Measurements from ENCODE around the gene EIF4A3. TPM values are rescaled to one million over a fixed set of nuclear protein-coding genes. Genes with fewer than 3 reads are reported as not detected.
"Not testable (repeated sequence)": the region's sequence is repeated elsewhere in the genome, so short reads cannot be mapped to it uniquely, and the experiment has no call there.

EIF4A3 gene
- total RNA-seq, 1 donor from 2014 or later: 76.6 TPM

DNA sequence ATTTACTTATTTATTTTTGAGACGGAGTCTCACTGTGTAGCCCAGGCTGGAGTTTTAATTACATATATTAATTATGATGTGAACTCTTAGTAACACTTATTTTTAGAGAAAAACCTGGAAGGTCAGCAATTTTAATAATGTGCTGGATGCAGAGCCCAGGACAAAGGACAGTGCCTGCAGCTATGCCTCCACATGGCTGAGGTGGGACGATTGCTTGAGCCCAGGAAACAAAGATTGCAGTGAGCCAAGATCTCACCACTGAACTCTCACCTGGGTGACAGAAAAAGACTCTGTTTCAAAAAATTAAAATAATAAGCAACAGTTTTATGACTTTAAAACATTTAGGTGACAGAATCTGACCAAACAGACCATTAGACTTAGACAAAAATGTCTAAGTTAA, 11.9 kb upstream of the EIF4A3 start:
- H3K9me3 Mint-ChIP-seq (ENCODE audit: unreplicated experiment): no peaks in the 10 kb centered on the region
- no peak overlapping the region for H3K27ac Mint-ChIP-seq (ENCODE audit: unreplicated experiment)
- TF ChIP-seq, protein P1, sequence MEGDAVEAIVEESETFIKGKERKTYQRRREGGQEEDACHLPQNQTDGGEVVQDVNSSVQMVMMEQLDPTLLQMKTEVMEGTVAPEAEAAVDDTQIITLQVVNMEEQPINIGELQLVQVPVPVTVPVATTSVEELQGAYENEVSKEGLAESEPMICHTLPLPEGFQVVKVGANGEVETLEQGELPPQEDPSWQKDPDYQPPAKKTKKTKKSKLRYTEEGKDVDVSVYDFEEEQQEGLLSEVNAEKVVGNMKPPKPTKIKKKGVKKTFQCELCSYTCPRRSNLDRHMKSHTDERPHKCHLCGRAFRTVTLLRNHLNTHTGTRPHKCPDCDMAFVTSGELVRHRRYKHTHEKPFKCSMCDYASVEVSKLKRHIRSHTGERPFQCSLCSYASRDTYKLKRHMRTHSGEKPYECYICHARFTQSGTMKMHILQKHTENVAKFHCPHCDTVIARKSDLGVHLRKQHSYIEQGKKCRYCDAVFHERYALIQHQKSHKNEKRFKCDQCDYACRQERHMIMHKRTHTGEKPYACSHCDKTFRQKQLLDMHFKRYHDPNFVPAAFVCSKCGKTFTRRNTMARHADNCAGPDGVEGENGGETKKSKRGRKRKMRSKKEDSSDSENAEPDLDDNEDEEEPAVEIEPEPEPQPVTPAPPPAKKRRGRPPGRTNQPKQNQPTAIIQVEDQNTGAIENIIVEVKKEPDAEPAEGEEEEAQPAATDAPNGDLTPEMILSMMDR (IDR thresholded peaks at IDR 0.05; ENCODE audit: unreplicated experiment): no peak
- H3K4me3 Mint-ChIP-seq (ENCODE audit: unreplicated experiment): no peak overlapping the region
- DNase-seq (ENCODE audit: low spot score): no peak
- peaks cover 6% of the 10 kb centered on the region for H3K36me3 Mint-ChIP-seq (ENCODE audit: low read depth, unreplicated experiment)
- peaks cover 4% of the 10 kb centered on the region for H3K27me3 Mint-ChIP-seq (ENCODE audit: unreplicated experiment)
- peaks cover 2% of the 10 kb centered on the region for H3K4me1 Mint-ChIP-seq (ENCODE audit: unreplicated experiment)

DNA sequence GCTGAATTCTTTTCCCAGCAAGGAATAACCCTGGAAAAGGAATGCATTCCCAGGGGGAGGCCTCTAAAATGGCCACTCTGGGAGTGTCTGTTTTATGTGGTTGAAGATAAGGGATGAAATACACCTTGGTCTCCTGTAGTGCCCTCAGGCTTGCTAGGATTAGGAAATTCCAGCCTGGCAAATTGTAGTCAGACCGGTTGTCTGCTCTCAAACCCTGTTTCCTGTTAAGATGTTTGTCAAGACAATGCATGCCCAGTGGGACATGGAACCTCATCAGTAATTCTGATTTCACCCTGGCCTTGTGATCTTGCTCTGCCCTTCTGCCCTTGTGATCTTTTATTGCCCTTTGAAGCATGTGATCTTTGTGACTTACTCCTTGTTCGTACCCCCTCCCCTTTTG, 8.7 kb upstream of the EIF4A3 start:
- not testable (repeated sequence) for H3K9me3 Mint-ChIP-seq (ENCODE audit: unreplicated experiment); H3K27me3 Mint-ChIP-seq (ENCODE audit: unreplicated experiment); H3K4me1 Mint-ChIP-seq (ENCODE audit: unreplicated experiment); H3K27ac Mint-ChIP-seq (ENCODE audit: unreplicated experiment); DNase-seq (ENCODE audit: low spot score)
- Mint-ChIP-seq H3K4me3 (ENCODE audit: unreplicated experiment) (peak overlapping the region; percentile 42), H3K36me3 (ENCODE audit: low read depth, unreplicated experiment) (peaks cover 19% of the 10 kb centered on the region)

DNA sequence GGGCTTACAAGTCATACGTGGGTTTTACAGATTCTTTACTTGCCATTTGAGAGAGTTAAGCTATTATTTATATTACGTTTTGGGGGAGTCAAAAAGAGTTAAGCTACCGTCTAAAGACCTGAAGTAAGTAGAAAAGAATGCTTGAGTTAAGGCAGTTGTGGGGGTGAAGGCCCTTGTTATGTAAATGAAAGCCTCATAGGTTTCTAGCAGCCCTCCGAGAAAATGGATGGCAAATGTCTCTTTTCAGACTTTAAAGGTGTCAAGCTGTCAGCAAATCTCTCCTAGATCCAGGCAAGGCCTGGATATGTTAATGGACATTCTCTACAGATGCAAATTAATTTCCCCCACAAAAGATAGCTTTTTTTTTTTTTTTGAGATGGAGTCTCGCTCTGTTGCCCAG, 7.2 kb upstream of the EIF4A3 start:
- no peak overlapping the region for H3K27ac Mint-ChIP-seq (ENCODE audit: unreplicated experiment)
- no peak overlapping the region for H3K4me3 Mint-ChIP-seq (ENCODE audit: unreplicated experiment)
- TF ChIP-seq, protein P1 (IDR thresholded peaks at IDR 0.05; ENCODE audit: unreplicated experiment): no peak

GRCh38 chr17:80153004-80153403, 6.1 kb upstream of the EIF4A3 start:
- Mint-ChIP-seq H3K4me3 (ENCODE audit: unreplicated experiment) (no peak overlapping the region), H3K36me3 (ENCODE audit: low read depth, unreplicated experiment) (peaks cover 22% of the 10 kb centered on the region), H3K4me1 (ENCODE audit: unreplicated experiment) (peaks cover 6% of the 10 kb centered on the region), H3K9me3 (ENCODE audit: unreplicated experiment) (no peaks in the 10 kb centered on the region), H3K27me3 (ENCODE audit: unreplicated experiment) (peaks cover 3% of the 10 kb centered on the region), H3K27ac (ENCODE audit: unreplicated experiment) (no peak overlapping the region)
- no peak for DNase-seq (ENCODE audit: low spot score)
- TF ChIP-seq, protein P1 (IDR thresholded peaks at IDR 0.05; ENCODE audit: unreplicated experiment): no peak

More for the DNA sequence above, 7.2 kb upstream of the EIF4A3 start:
- Mint-ChIP-seq H3K36me3 (ENCODE audit: low read depth, unreplicated experiment) (peaks cover 19% of the 10 kb centered on the region), H3K4me1 (ENCODE audit: unreplicated experiment) (no peaks in the 10 kb centered on the region), H3K27me3 (ENCODE audit: unreplicated experiment) (peaks cover 3% of the 10 kb centered on the region), H3K9me3 (ENCODE audit: unreplicated experiment) (no peaks in the 10 kb centered on the region)
- DNase-seq (ENCODE audit: low spot score): no peak

DNA sequence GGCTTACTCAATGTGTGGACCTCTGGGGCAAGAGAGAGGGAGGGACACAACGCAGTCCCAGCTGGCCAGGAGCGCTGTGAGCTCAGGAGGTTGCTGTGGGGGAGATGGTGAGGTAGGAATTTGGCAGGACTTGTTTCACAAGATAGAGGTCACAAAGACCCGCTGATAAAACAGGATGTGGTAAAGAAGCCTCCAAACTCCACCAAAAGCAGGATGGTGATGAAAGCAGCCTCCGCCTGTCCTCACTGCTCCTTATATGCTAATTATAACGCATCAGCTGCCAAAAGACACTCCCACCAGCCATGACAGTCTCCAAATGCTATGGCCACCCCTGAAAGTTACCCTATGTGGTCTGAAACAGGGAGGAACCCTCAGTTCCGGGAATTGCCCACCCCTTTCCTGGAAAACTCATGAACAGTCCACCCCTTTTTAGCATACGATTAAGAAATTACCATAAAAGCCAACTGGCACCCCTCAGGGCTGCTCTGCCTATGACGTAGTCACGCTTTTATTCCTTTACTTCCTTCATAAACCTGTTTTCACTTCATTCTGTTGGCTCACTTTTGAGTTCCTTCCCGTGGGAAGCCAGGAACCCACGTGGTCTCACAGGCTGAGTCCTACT, 5.3 kb upstream of the EIF4A3 start:
- no peak for DNase-seq (ENCODE audit: low spot score)
- Mint-ChIP-seq H3K4me3 (ENCODE audit: unreplicated experiment) (no peak overlapping the region), H3K4me1 (ENCODE audit: unreplicated experiment) (peaks cover 6% of the 10 kb centered on the region), H3K27ac (ENCODE audit: unreplicated experiment) (no peak overlapping the region), H3K36me3 (ENCODE audit: low read depth, unreplicated experiment) (peaks cover 22% of the 10 kb centered on the region), H3K27me3 (ENCODE audit: unreplicated experiment) (peaks cover 3% of the 10 kb centered on the region), H3K9me3 (ENCODE audit: unreplicated experiment) (no peaks in the 10 kb centered on the region)
- TF ChIP-seq, protein P1 (IDR thresholded peaks at IDR 0.05; ENCODE audit: unreplicated experiment): no peak
